ENCODE data around the gene ZNF546. TPM values are rescaled to one million over a fixed set of nuclear protein-coding genes. Genes with fewer than 3 reads are reported as not detected.
A peak's percentile ranks its signal among the peaks of the same experiment; 100 is the strongest.

Gene ZNF546
- total RNA-seq, 2 experiments from 2014 or later, result 2.3 to 9.3 TPM

DNA sequence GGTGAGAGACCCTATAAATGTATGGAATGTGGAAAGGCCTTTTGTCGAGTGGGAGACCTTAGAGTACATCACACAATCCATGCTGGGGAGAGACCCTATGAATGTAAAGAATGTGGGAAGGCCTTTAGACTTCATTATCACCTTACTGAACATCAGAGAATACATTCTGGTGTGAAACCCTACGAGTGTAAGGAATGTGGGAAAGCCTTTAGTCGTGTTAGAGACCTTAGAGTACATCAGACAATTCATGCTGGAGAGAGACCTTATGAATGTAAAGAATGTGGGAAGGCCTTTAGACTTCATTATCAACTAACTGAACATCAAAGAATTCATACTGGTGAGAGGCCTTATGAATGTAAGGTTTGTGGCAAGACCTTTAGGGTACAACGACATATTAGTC is 17.1 kb downstream of the ZNF546 start:
- CTCF ChIA-PET (ENCODE audit: unreplicated experiment), result no interaction called here
- Histone ChIP-seq H3K9me2 (ENCODE audit: insufficient read depth, low read length) (no peaks in the 10 kb centered on the region), H3K9me3 (ENCODE audit: low read length) (peaks cover 25% of the 10 kb centered on the region), H3K4me2 (ENCODE audit: low read length) (no peak overlapping the region), H3K79me2 (ENCODE audit: insufficient read depth, low read depth, low read length) (no peaks in the 10 kb centered on the region), H3K4me1 (ENCODE audit: insufficient read depth, low read length, poor library complexity, severe bottlenecking) (no peaks in the 10 kb centered on the region), H3K4me3 (ENCODE audit: low read depth, low read length, poor library complexity, severe bottlenecking) (no peak overlapping the region), H3K27ac (ENCODE audit: low read depth, low read length, poor library complexity, severe bottlenecking) (no peak overlapping the region), H3K36me3 (ENCODE audit: insufficient read depth, low read length) (peaks cover 37% of the 10 kb centered on the region), H2AFZ (ENCODE audit: low read length) (no peak overlapping the region), H4K20me1 (ENCODE audit: insufficient read depth, low read length) (no peaks in the 10 kb centered on the region)
- DNase-seq (ENCODE audit: low spot score), result no peak
- intact Hi-C loops (cut with micrococcal nuclease; ENCODE audit: unreplicated experiment), result no loop called here
- POLR2A ChIA-PET, result no interaction called here
- no TSS peak for BruUV-seq (replicated peaks)
- TF ChIP-seq, protein P1, sequence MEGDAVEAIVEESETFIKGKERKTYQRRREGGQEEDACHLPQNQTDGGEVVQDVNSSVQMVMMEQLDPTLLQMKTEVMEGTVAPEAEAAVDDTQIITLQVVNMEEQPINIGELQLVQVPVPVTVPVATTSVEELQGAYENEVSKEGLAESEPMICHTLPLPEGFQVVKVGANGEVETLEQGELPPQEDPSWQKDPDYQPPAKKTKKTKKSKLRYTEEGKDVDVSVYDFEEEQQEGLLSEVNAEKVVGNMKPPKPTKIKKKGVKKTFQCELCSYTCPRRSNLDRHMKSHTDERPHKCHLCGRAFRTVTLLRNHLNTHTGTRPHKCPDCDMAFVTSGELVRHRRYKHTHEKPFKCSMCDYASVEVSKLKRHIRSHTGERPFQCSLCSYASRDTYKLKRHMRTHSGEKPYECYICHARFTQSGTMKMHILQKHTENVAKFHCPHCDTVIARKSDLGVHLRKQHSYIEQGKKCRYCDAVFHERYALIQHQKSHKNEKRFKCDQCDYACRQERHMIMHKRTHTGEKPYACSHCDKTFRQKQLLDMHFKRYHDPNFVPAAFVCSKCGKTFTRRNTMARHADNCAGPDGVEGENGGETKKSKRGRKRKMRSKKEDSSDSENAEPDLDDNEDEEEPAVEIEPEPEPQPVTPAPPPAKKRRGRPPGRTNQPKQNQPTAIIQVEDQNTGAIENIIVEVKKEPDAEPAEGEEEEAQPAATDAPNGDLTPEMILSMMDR (conservative IDR thresholded peaks at IDR 0.05; ENCODE audit: low read length), result no peak
- no peak for TF ChIP-seq EZH2phosphoT487 (IDR thresholded peaks at IDR 0.05; ENCODE audit: borderline replicate concordance, low read depth, low read length)

DNA sequence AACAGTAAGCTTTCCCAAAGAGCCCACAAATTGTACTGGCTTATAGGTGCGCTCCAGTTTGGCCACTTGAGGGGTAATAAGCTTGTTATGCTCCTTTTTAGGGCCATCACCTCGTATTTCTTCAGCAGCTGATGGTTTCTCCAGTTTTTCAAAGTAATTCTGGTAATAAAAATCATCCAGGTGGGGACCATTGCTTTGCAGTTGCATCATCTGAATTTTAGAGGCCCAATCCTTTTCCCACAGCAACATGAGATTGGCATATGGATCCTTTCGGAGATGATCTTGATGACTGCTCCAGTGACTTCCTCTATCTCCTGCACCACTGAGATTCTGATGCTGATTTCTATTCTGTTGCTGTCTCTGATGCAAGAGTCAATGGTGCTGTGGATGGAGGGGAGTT is 27.1 kb downstream of the ZNF546 start:
- intact Hi-C loops (cut with micrococcal nuclease; ENCODE audit: unreplicated experiment), result no loop called here
- H3K36me3 ChIP-seq (ENCODE audit: insufficient read depth, low read length), result no peaks in the 10 kb centered on the region
- ChIA-PET POLR2A (no interaction called here), CTCF (ENCODE audit: unreplicated experiment) (no interaction called here)
- H3K9me2 ChIP-seq (ENCODE audit: insufficient read depth, low read length), result no peaks in the 10 kb centered on the region
- H3K79me2 ChIP-seq (ENCODE audit: insufficient read depth, low read depth, low read length), result no peaks in the 10 kb centered on the region
- no TSS peak for BruUV-seq (replicated peaks)
- H3K4me3 ChIP-seq (ENCODE audit: low read depth, low read length, poor library complexity, severe bottlenecking), result no peak overlapping the region
- peaks cover 28% of the 10 kb centered on the region; the same call in 1 of the 2 replicates for H3K9me3 ChIP-seq (ENCODE audit: low read length)
- no peak overlapping the region for H2AFZ ChIP-seq (ENCODE audit: low read length)
- TF ChIP-seq EZH2phosphoT487 (IDR thresholded peaks at IDR 0.05; ENCODE audit: borderline replicate concordance, low read depth, low read length), result no peak
- TF ChIP-seq, protein P1 (conservative IDR thresholded peaks at IDR 0.05; ENCODE audit: low read length), result no peak
- no peak for DNase-seq (ENCODE audit: low spot score)
- no peak overlapping the region for H3K4me2 ChIP-seq (ENCODE audit: low read length)
- H3K27ac ChIP-seq (ENCODE audit: low read depth, low read length, poor library complexity, severe bottlenecking), result no peak overlapping the region
- H4K20me1 ChIP-seq (ENCODE audit: insufficient read depth, low read length), result no peaks in the 10 kb centered on the region
- H3K4me1 ChIP-seq (ENCODE audit: insufficient read depth, low read length, poor library complexity, severe bottlenecking), result no peaks in the 10 kb centered on the region

DNA sequence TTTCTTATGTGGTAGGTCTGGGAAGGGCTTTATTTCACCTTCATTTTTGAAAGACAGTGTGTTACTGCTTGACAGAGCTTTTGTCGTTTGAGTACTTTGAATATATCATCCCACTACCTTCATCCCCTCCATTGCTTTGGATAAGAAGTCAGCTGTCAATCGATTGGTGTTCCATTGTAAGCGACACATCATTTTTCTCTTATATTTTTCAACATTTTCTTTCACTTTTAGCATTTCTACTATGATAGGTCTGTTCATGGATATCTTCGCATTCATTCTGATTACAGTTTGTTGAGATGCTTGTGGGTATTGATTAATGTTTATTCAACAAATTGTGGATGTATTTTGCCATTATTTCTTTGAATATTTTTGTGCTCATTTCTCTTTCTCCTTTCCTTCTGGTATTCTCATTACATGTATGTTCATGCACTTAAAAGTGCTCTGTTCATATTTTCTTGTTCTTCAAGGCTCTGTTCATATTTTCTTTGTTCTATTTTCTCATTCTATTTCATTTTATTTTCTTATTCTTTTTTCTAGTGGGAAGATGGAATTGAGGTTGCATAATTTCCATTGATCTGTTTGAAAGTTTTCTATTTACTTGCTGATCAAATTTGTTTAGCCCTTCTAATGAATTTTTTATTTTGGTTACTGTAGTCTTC is 29.2 kb downstream of the ZNF546 start:
- Histone ChIP-seq H3K79me2 (ENCODE audit: insufficient read depth, low read depth, low read length) (no peaks in the 10 kb centered on the region), H3K4me1 (ENCODE audit: insufficient read depth, low read length, poor library complexity, severe bottlenecking) (no peaks in the 10 kb centered on the region), H3K4me3 (ENCODE audit: low read depth, low read length, poor library complexity, severe bottlenecking) (no peak overlapping the region), H4K20me1 (ENCODE audit: insufficient read depth, low read length) (no peaks in the 10 kb centered on the region), H3K9me3 (ENCODE audit: low read length) (peaks cover 32% of the 10 kb centered on the region; the same call in 1 of the 2 replicates), H3K27ac (ENCODE audit: low read depth, low read length, poor library complexity, severe bottlenecking) (no peak overlapping the region), H3K9me2 (ENCODE audit: insufficient read depth, low read length) (no peaks in the 10 kb centered on the region), H3K36me3 (ENCODE audit: insufficient read depth, low read length) (no peaks in the 10 kb centered on the region), H3K4me2 (ENCODE audit: low read length) (no peak overlapping the region), H2AFZ (ENCODE audit: low read length) (no peak overlapping the region)
- POLR2A ChIA-PET, result no interaction called here
- DNase-seq (ENCODE audit: low spot score), result no peak
- TF ChIP-seq, protein P1 (conservative IDR thresholded peaks at IDR 0.05; ENCODE audit: low read length), result no peak
- no peak for TF ChIP-seq EZH2phosphoT487 (IDR thresholded peaks at IDR 0.05; ENCODE audit: borderline replicate concordance, low read depth, low read length)
- CTCF ChIA-PET (ENCODE audit: unreplicated experiment), result no interaction called here
- TSS peak; percentile 18 for BruUV-seq (replicated peaks)
- intact Hi-C loops (cut with micrococcal nuclease; ENCODE audit: unreplicated experiment), result no loop called here
